ENCODE measurements around the gene EPAS1. TPM values are rescaled to one million over a fixed set of nuclear protein-coding genes. Genes with fewer than 3 reads are reported as not detected.

The EPAS1 gene
- polyA plus RNA-seq, 2 of the 4 experiments (the other 2 are of a cell fraction), result 128 to 143 TPM

DNA sequence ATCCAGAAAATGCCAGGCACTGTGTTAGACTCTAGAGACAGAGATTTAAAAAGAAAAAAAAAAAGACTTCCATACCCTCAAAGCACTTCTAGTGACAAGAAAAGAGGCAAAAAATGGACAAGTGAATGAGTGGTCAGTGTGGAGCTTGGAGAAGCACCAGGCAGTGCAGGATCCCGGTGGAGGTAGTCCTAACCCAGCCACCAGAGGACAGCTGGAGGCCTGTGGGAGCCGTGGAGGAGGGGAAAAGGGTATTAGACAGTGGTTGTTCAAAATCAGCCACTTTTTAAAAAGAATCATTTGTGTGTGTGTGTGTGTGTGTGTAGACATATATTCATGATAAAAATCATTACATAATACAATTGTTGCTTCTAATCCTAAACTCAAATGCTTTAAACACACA is 32.8 kb upstream of the EPAS1 start:
- POLR2A ChIA-PET, result no interaction called here
- no peak overlapping the region for H3K4me2 ChIP-seq
- ATAC-seq (peak in 1 of 2 experiments; percentile 60; a peak in 3 of 6 replicates), DNase-seq (ENCODE audit: low read depth in 1 of 2, low spot score in 1 of 2) (no peak), FAIRE-seq (no peak)
- CTCF ChIA-PET, result interaction anchor here (0.7 to 2.1 kb wide), 3 partner anchors 11 to 51 kb away, joined by 3 to 9 read pairs (median 4); no protein-coding TSS in a partner anchor
- no peak overlapping the region for H3K27ac ChIP-seq
- TF ChIP-seq, protein P1, sequence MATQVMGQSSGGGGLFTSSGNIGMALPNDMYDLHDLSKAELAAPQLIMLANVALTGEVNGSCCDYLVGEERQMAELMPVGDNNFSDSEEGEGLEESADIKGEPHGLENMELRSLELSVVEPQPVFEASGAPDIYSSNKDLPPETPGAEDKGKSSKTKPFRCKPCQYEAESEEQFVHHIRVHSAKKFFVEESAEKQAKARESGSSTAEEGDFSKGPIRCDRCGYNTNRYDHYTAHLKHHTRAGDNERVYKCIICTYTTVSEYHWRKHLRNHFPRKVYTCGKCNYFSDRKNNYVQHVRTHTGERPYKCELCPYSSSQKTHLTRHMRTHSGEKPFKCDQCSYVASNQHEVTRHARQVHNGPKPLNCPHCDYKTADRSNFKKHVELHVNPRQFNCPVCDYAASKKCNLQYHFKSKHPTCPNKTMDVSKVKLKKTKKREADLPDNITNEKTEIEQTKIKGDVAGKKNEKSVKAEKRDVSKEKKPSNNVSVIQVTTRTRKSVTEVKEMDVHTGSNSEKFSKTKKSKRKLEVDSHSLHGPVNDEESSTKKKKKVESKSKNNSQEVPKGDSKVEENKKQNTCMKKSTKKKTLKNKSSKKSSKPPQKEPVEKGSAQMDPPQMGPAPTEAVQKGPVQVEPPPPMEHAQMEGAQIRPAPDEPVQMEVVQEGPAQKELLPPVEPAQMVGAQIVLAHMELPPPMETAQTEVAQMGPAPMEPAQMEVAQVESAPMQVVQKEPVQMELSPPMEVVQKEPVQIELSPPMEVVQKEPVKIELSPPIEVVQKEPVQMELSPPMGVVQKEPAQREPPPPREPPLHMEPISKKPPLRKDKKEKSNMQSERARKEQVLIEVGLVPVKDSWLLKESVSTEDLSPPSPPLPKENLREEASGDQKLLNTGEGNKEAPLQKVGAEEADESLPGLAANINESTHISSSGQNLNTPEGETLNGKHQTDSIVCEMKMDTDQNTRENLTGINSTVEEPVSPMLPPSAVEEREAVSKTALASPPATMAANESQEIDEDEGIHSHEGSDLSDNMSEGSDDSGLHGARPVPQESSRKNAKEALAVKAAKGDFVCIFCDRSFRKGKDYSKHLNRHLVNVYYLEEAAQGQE (IDR thresholded peaks at IDR 0.05), result no peak
- TF ChIP-seq NR3C1 (IDR thresholded peaks at IDR 0.05), result no peak
- no peak for TF ChIP-seq JUN (IDR thresholded peaks at IDR 0.05)
- TF ChIP-seq MYC (IDR thresholded peaks at IDR 0.05; ENCODE audit: borderline replicate concordance, low read length), result no peak
- no peak for TF ChIP-seq POLR2A (IDR thresholded peaks at IDR 0.05; ENCODE audit: low read length)
- TF ChIP-seq HDAC2 (IDR thresholded peaks at IDR 0.05), result no peak
- TF ChIP-seq HOXB13 (CRISPR knock-in tag; IDR thresholded peaks at IDR 0.05; ENCODE audit: low read depth), result no peak
- H3K9me3 ChIP-seq, result no peaks in the 10 kb centered on the region
- no peak overlapping the region for H3K4me3 ChIP-seq
- WGBS (ENCODE audit: missing lambda C conversion rate), result 58% methylated on average over 2 of the region's 2 CpGs
- H3K4me1 ChIP-seq, result 0 out of 3 replicates have a peak, but pooled peaks cover 3% of the 10 kb centered on the region

DNA sequence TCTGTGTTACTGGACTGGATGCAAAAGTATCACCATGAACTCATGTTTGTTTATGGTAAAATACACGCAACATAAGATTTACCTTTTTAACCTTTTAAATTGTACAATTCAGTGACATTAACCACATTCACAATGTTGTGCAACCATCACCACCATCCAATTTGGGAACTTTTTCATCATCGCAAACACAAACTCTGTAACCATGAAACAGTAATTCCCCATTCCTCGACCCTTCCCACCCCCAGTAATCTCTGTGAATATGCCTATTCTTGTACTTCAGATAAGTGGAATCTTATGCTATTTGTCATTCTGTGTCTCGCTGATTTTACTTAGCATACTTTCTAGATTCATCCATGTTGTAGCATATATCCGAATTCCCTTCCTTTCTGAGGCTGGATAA is 31.1 kb upstream of the EPAS1 start:
- H3K4me2 ChIP-seq, result no peak overlapping the region
- FAIRE-seq (no peak), ATAC-seq (no peak), DNase-seq (ENCODE audit: low read depth in 1 of 2, low spot score in 1 of 2) (no peak)
- ChIA-PET POLR2A (no interaction called here), CTCF (interaction anchor here (0.8 to 1.3 kb wide), 2 partner anchors 18 to 1122 kb away, joined by 3 read pairs; no protein-coding TSS in a partner anchor)
- no peak overlapping the region for H3K27ac ChIP-seq
- no peak overlapping the region for H3K4me3 ChIP-seq
- no peak for TF ChIP-seq POLR2A (IDR thresholded peaks at IDR 0.05; ENCODE audit: low read length)
- no peak for TF ChIP-seq ZSCAN20 (CRISPR knock-in tag; IDR thresholded peaks at IDR 0.05)
- no peak for TF ChIP-seq NFE2L2 (conservative IDR thresholded peaks at IDR 0.05; ENCODE audit: low read length)
- no peak for TF ChIP-seq NPAS2 (CRISPR knock-in tag; IDR thresholded peaks at IDR 0.05; ENCODE audit: borderline replicate concordance)
- no peak for TF ChIP-seq CEBPB (IDR thresholded peaks at IDR 0.05)
- TF ChIP-seq JUN (IDR thresholded peaks at IDR 0.05), result no peak
- no peak for TF ChIP-seq FOSB (CRISPR knock-in tag; IDR thresholded peaks at IDR 0.05)
- no peak for TF ChIP-seq HDAC2 (IDR thresholded peaks at IDR 0.05)
- TF ChIP-seq TP53 (CRISPR knock-in tag; IDR thresholded peaks at IDR 0.05), result no peak
- TF ChIP-seq, protein P1 (IDR thresholded peaks at IDR 0.05), result no peak
- TF ChIP-seq MAZ (IDR thresholded peaks at IDR 0.05; ENCODE audit: borderline replicate concordance, low read depth, low read length), result no peak
- TF ChIP-seq, protein P2, sequence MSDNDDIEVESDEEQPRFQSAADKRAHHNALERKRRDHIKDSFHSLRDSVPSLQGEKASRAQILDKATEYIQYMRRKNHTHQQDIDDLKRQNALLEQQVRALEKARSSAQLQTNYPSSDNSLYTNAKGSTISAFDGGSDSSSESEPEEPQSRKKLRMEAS (IDR thresholded peaks at IDR 0.05), result no peak
- no peak for TF ChIP-seq BHLHE40 (IDR thresholded peaks at IDR 0.05; ENCODE audit: low read depth, low read length)
- H3K9me3 ChIP-seq, result no peaks in the 10 kb centered on the region
- WGBS (ENCODE audit: missing lambda C conversion rate), result 71% methylated on average over 5 of the region's 5 CpGs
- H3K4me1 ChIP-seq, result peaks cover 6% of the 10 kb centered on the region; the same call in 1 of the 3 replicates

DNA sequence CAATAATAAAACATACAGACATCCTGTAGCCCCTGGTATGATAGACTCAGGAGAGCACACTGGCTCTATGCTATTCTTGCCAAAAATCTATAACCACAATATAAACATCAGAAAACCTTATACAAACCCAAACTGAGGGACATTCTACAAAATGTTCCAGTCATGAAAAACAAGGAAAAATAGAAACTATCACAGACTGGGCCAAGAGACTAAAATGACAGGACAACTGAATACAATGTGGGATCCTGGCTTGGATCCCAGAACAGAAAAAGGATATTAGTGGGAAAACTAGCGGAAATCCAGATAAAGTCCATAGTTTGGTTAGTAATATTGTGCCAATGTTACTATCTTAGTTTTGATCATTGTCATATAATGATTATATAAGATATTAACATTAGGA is 29.6 kb upstream of the EPAS1 start:
- no peak overlapping the region for H3K4me2 ChIP-seq
- CTCF ChIA-PET, result interaction anchor here (1.3 kb wide), 1 partner anchor 19 kb away, joined by 3 read pairs; no protein-coding TSS in a partner anchor
- no peak overlapping the region for H3K4me3 ChIP-seq
- FAIRE-seq, result no peak
- H3K27ac ChIP-seq, result no peak overlapping the region
- no peak for ATAC-seq
- POLR2A ChIA-PET, result no interaction called here
- TF ChIP-seq HOXB13 (CRISPR knock-in tag; IDR thresholded peaks at IDR 0.05; ENCODE audit: low read depth) (no peak), NR3C1 (IDR thresholded peaks at IDR 0.05) (no peak), RARB (CRISPR knock-in tag; IDR thresholded peaks at IDR 0.05) (no peak), JUN (IDR thresholded peaks at IDR 0.05) (no peak), HDAC2 (IDR thresholded peaks at IDR 0.05) (no peak), MYC (IDR thresholded peaks at IDR 0.05; ENCODE audit: borderline replicate concordance, low read length) (no peak), HEYL (CRISPR knock-in tag; IDR thresholded peaks at IDR 0.05) (no peak), HOXB5 (CRISPR knock-in tag; IDR thresholded peaks at IDR 0.05) (no peak), RNF2 (IDR thresholded peaks at IDR 0.05; ENCODE audit: borderline replicate concordance, low read depth) (no peak)
- TF ChIP-seq, protein P2 (IDR thresholded peaks at IDR 0.05), result no peak
- TF ChIP-seq, protein P3, sequence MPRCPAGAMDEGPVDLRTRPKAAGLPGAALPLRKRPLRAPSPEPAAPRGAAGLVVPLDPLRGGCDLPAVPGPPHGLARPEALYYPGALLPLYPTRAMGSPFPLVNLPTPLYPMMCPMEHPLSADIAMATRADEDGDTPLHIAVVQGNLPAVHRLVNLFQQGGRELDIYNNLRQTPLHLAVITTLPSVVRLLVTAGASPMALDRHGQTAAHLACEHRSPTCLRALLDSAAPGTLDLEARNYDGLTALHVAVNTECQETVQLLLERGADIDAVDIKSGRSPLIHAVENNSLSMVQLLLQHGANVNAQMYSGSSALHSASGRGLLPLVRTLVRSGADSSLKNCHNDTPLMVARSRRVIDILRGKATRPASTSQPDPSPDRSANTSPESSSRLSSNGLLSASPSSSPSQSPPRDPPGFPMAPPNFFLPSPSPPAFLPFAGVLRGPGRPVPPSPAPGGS (IDR thresholded peaks at IDR 0.05), result no peak
- TF ChIP-seq, protein P4, sequence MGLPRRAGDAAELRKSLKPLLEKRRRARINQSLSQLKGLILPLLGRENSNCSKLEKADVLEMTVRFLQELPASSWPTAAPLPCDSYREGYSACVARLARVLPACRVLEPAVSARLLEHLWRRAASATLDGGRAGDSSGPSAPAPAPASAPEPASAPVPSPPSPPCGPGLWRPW (IDR thresholded peaks at IDR 0.05), result no peak
- no peak for DNase-seq (ENCODE audit: low read depth in 1 of 2, low spot score in 1 of 2)
- H3K9me3 ChIP-seq, result no peaks in the 10 kb centered on the region
- peaks cover 6% of the 10 kb centered on the region; the same call in 1 of the 3 replicates for H3K4me1 ChIP-seq
- 93% methylated on average over 1 of the region's 1 CpG for WGBS (ENCODE audit: missing lambda C conversion rate)
